ENCODE data around the gene PCDH1. TPM values are rescaled to one million over a fixed set of nuclear protein-coding genes. Genes with fewer than 3 reads are reported as not detected.

The PCDH1 gene
- total RNA-seq, 2 donors from 2014 or later, result 0.25 TPM; not detected in 1

DNA sequence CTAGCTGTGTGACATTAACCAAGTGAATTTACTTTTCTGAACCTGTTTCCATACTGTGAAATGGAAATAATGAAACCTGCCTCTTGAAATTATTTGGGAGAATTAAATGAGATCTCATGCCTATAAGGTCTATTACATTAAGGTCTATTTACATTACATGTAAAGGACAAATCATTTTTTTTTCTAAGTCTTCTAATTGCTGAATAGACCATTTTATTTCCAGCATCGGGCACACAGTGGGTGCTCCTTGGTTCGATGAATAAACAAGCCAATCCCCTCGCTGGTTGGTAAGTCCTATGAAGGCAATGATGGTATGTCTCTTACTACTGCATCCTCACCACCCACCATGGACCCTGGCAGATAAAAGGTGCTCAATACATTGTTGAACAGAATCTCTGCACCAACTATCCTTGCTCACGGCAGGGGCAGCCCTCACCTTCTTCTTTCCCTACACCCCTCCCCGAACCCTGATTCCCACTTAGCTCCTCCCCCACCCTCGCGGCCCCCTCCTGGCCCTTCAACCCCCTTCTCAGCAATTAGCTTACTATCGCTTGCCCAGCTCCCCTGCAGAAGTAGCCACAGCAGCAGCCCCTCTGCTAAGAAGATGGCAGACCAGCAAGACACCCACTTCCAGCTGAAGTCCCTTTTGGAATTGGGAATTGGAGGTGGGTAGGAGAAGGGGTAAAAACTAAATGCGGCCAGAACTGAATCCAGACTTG is 3.0 kb downstream of the PCDH1 start:
- DNase-seq (no peak), ATAC-seq (replicated peaks in 1 of 2) (no peak)
- Mint-ChIP-seq H3K4me1 (ENCODE audit: low read depth) (peaks cover 28% of the 10 kb centered on the region), H3K9me3 (no peaks in the 10 kb centered on the region), H3K27me3 (ENCODE audit: low read depth) (peaks cover 83% of the 10 kb centered on the region), H3K27ac (no peak overlapping the region), H3K36me3 (ENCODE audit: insufficient read depth in 2 of 2) (peaks cover 0 to 2% of the 10 kb centered on the region in 2 donors), H3K4me3 (peak overlapping the region in 1 of 2 donors; percentile 21)

GRCh38 chr5:141874262-141874964 is 3.8 kb downstream of the PCDH1 start:
- no peak overlapping the region for H3K4me3 Mint-ChIP-seq
- no peak for DNase-seq
- H3K27me3 Mint-ChIP-seq (ENCODE audit: low read depth), result peaks cover 82% of the 10 kb centered on the region
- H3K4me1 Mint-ChIP-seq (ENCODE audit: low read depth), result peaks cover 24% of the 10 kb centered on the region
- peaks cover 0 to 2% of the 10 kb centered on the region in 2 donors for H3K36me3 Mint-ChIP-seq (ENCODE audit: insufficient read depth in 2 of 2)
- ATAC-seq (replicated peaks in 1 of 2), result no peak
- H3K27ac Mint-ChIP-seq, result no peak overlapping the region
- H3K9me3 Mint-ChIP-seq, result no peaks in the 10 kb centered on the region

DNA sequence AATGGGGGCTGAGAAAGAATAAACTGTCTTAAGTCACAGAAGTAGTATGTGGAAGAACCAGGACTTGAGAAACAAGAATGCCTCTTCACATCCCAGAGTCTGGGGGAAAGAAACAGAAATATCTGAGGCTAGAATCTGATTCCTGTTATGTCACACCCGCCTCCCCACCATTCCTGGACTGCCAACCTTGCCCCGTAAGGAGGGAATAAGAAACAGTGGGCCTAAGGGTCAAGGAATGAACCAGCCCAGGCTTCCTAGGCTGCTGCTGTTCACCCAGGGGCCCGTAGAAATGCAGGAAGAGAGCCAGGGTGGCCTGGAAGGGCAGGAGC is 4.3 kb downstream of the PCDH1 start:
- peaks cover 78% of the 10 kb centered on the region for H3K27me3 Mint-ChIP-seq (ENCODE audit: low read depth)
- H3K4me3 Mint-ChIP-seq, result no peak overlapping the region
- ATAC-seq (replicated peaks in 1 of 2), result no peak
- no peaks in the 10 kb centered on the region for H3K36me3 Mint-ChIP-seq (ENCODE audit: insufficient read depth in 2 of 2)
- no peak overlapping the region for H3K27ac Mint-ChIP-seq
- DNase-seq, result no peak
- no peaks in the 10 kb centered on the region for H3K9me3 Mint-ChIP-seq
- H3K4me1 Mint-ChIP-seq (ENCODE audit: low read depth), result peaks cover 19% of the 10 kb centered on the region

DNA sequence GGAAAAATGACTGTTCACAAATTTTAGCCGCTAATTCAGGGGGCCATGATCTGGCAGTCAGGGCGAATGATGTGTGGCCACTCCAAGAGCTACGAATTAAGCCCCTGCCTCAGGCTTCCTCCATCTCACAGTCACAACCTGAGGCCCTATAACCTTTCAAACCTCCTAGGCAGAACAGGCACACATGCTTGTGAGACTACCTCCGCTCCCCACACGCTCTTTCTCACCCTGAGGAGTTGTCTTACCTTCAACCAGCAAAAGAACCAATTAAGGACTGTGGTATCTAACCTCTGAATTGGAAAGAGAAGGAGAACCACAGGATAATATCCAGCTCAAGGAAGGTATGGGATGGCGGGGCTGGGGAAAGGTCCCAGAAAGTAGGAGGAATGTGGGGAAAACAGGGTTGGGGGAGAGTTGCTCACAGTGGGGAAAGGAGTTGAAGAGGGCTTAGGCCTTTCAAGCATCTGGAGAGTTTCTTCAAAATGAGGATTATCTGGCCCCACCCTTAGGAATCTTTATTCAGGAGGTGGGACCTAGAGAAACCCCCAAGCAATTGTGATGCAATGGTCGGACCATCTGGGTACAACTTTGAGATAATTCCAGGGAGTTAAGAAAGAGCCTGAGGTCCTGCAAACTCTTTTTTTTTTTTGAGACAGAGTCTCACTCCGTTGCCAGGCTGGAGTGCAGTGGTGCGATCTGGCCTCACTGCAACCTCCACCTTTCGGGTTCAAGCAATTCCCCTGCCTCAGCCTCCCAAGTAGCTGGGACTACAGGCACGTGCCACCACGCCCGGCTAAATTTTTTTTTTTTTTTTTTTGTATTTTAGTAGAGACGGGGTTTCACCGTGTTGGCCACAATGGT is 5.5 kb downstream of the PCDH1 start:
- ATAC-seq (replicated peaks in 1 of 2) (no peak), DNase-seq (no peak)
- Mint-ChIP-seq H3K27ac (no peak overlapping the region), H3K36me3 (ENCODE audit: insufficient read depth in 2 of 2) (no peaks in the 10 kb centered on the region), H3K4me1 (ENCODE audit: low read depth) (peaks cover 13% of the 10 kb centered on the region), H3K27me3 (ENCODE audit: low read depth) (peaks cover 70% of the 10 kb centered on the region), H3K4me3 (no peak overlapping the region), H3K9me3 (no peaks in the 10 kb centered on the region)

GRCh38 chr5:141871870-141872269 is 6.3 kb downstream of the PCDH1 start:
- no peaks in the 10 kb centered on the region for H3K9me3 Mint-ChIP-seq
- H3K27me3 Mint-ChIP-seq (ENCODE audit: low read depth), result peaks cover 61% of the 10 kb centered on the region

GRCh38 chr5:141870871-141871270 is 7.3 kb downstream of the PCDH1 start:
- H3K4me1 Mint-ChIP-seq (ENCODE audit: low read depth), result no peaks in the 10 kb centered on the region
- H3K27me3 Mint-ChIP-seq (ENCODE audit: low read depth), result peaks cover 57% of the 10 kb centered on the region
- DNase-seq (no peak), ATAC-seq (replicated peaks in 1 of 2) (no peak)
- H3K4me3 Mint-ChIP-seq, result no peak overlapping the region
- no peak overlapping the region for H3K27ac Mint-ChIP-seq
- H3K36me3 Mint-ChIP-seq (ENCODE audit: insufficient read depth in 2 of 2), result no peaks in the 10 kb centered on the region
- no peaks in the 10 kb centered on the region for H3K9me3 Mint-ChIP-seq

More at GRCh38 chr5:141871870-141872269, 6.3 kb downstream of the PCDH1 start:
- Mint-ChIP-seq H3K4me3 (no peak overlapping the region), H3K4me1 (ENCODE audit: low read depth) (peaks cover 5% of the 10 kb centered on the region), H3K27ac (no peak overlapping the region), H3K36me3 (ENCODE audit: insufficient read depth in 2 of 2) (no peaks in the 10 kb centered on the region)
- ATAC-seq (replicated peaks in 1 of 2), result no peak
- no peak for DNase-seq

DNA sequence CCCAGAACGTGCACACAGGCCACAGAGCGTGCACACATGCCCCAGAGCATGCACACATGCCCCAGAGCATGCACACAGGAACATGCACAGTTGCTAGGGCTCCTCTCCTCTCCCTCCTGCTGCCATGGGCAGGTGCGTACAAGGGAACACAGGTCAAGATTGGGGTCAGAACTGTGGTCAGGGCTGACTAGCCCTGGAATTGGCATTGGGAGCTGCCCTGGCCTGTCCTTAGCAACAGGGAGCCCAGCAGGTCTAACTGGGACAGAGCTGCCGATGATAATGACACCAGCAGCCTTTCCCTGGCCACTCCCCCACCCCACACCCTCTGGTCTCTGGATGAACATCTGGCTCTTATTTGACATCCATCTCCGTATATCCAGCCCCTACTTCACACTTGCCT is 8.0 kb downstream of the PCDH1 start:
- DNase-seq (no peak), ATAC-seq (replicated peaks in 1 of 2) (no peak)
- H3K36me3 Mint-ChIP-seq (ENCODE audit: insufficient read depth in 2 of 2), result no peaks in the 10 kb centered on the region
- H3K27ac Mint-ChIP-seq, result no peak overlapping the region
- H3K9me3 Mint-ChIP-seq, result no peaks in the 10 kb centered on the region
- no peaks in the 10 kb centered on the region for H3K4me1 Mint-ChIP-seq (ENCODE audit: low read depth)
- H3K27me3 Mint-ChIP-seq (ENCODE audit: low read depth), result peaks cover 51% of the 10 kb centered on the region
- no peak overlapping the region for H3K4me3 Mint-ChIP-seq

DNA sequence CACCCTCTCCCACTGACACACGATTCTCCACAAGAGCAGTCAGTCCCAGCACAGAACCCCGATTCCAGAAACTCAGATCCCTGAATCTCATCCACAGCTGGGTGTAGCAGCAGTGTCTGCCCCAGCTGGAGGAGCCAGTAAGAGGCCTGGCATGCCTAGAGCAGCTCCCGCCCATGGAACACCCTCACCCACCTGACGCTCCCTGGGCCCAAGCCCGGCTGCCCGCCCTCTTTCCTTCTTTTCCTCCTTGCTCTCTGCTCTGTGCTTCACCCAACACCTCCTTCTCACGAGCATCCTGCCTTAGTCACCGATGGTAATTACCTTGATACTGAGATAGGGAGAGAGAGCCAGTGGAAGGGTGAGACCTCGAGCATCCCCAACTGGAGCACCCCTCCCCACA is 8.7 kb downstream of the PCDH1 start:
- H3K4me3 Mint-ChIP-seq, result no peak overlapping the region
- H3K4me1 Mint-ChIP-seq (ENCODE audit: low read depth), result no peaks in the 10 kb centered on the region
- ATAC-seq (replicated peaks in 1 of 2) (no peak), DNase-seq (no peak)
- no peaks in the 10 kb centered on the region for H3K36me3 Mint-ChIP-seq (ENCODE audit: insufficient read depth in 2 of 2)
- no peaks in the 10 kb centered on the region for H3K9me3 Mint-ChIP-seq
- peaks cover 44% of the 10 kb centered on the region for H3K27me3 Mint-ChIP-seq (ENCODE audit: low read depth)
- no peak overlapping the region for H3K27ac Mint-ChIP-seq

- no peaks in the 10 kb centered on the region for H3K36me3 Mint-ChIP-seq (ENCODE audit: insufficient read depth in 2 of 2)
- no peak for DNase-seq
- H3K4me3 Mint-ChIP-seq, result no peak overlapping the region
- H3K27ac Mint-ChIP-seq, result no peak overlapping the region
- H3K4me1 Mint-ChIP-seq (ENCODE audit: low read depth), result no peaks in the 10 kb centered on the region
- peaks cover 39% of the 10 kb centered on the region for H3K27me3 Mint-ChIP-seq (ENCODE audit: low read depth)
- ATAC-seq (replicated peaks in 1 of 2), result no peak
- H3K9me3 Mint-ChIP-seq, result no peaks in the 10 kb centered on the region
Observed at GRCh38 chr5:141869040-141869439, 9.2 kb downstream of the PCDH1 start.

- H3K4me3 Mint-ChIP-seq, result no peak overlapping the region
- H3K9me3 Mint-ChIP-seq, result no peaks in the 10 kb centered on the region
- H3K27ac Mint-ChIP-seq, result no peak overlapping the region
- peaks cover 34% of the 10 kb centered on the region for H3K27me3 Mint-ChIP-seq (ENCODE audit: low read depth)
- ATAC-seq (replicated peaks in 1 of 2) (no peak), DNase-seq (no peak)
- no peaks in the 10 kb centered on the region for H3K4me1 Mint-ChIP-seq (ENCODE audit: low read depth)
- H3K36me3 Mint-ChIP-seq (ENCODE audit: insufficient read depth in 2 of 2), result no peaks in the 10 kb centered on the region
Observed at GRCh38 chr5:141868541-141868940, 9.7 kb downstream of the PCDH1 start.

DNA sequence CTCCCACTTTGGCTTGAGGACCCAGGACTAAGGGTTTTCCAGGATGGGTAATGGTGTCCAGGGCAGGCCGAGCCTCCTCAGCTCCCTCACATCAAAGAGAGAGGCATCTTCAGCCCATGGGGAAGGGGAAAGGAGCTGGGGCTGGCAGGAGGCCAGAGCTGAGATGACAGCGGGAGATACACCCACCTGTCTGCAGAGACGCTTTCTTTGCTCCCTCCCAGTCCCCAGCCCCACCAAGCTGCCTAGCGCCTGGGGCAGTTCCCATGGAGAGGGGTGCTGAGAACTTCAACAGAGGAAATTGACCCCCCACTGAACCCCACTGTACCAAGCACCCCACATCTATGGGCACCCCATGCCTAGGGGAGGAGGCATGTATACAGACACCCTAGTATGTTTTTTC is 10.6 kb downstream of the PCDH1 start:
- ATAC-seq (replicated peaks in 1 of 2) (no peak), DNase-seq (no peak)
- Mint-ChIP-seq H3K36me3 (ENCODE audit: insufficient read depth in 2 of 2) (no peaks in the 10 kb centered on the region), H3K4me1 (ENCODE audit: low read depth) (no peaks in the 10 kb centered on the region), H3K27me3 (ENCODE audit: low read depth) (peaks cover 30% of the 10 kb centered on the region), H3K9me3 (no peaks in the 10 kb centered on the region), H3K27ac (no peak overlapping the region), H3K4me3 (no peak overlapping the region)

DNA sequence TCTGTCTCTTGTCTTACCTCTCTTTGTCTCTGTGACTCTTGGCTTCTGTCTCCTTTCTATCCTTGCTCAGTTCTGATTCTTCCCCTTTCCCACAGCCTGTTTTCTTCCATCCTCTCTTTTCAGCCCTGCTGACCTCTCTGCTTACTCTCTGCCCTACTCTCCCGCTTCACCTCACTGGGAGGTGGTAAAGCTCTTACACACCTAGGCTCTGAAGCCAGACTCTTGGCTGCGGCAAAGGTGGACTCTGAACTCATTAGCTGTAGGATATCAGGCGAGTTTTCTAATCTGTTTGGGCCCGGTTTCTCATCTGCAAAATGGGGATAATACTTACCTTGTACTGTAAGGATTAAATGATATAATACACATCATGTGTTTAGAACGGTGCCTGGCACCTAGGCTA is 11.1 kb downstream of the PCDH1 start:
- no peaks in the 10 kb centered on the region for H3K36me3 Mint-ChIP-seq (ENCODE audit: insufficient read depth in 2 of 2)
- no peaks in the 10 kb centered on the region for H3K9me3 Mint-ChIP-seq
- DNase-seq, result no peak
- no peak for ATAC-seq (replicated peaks in 1 of 2)
- H3K27ac Mint-ChIP-seq, result no peak overlapping the region
- H3K4me1 Mint-ChIP-seq (ENCODE audit: low read depth), result no peaks in the 10 kb centered on the region
- no peak overlapping the region for H3K4me3 Mint-ChIP-seq
- H3K27me3 Mint-ChIP-seq (ENCODE audit: low read depth), result peaks cover 25% of the 10 kb centered on the region

DNA sequence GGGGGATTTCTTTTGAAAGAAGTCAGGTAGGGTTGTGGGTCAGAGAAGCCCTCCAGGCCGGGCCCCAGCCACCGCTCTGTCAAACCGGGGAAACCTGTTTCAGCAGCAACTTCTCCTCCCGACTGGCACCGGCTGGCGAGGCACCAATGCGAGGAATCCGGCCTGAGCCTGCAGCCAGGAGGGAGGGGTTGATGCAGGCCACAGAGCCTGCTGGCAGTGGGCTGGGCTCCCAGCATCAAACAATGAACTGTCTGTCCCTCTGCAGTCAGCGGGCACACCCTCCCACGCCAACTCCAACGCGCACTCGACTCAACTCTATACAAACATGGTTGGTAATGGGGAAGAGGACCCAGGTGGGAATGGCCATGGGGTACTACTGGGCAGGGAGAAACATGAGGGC is 12.1 kb downstream of the PCDH1 start:
- H3K4me3 Mint-ChIP-seq, result no peak overlapping the region
- H3K4me1 Mint-ChIP-seq (ENCODE audit: low read depth), result no peaks in the 10 kb centered on the region
- no peaks in the 10 kb centered on the region for H3K9me3 Mint-ChIP-seq
- no peaks in the 10 kb centered on the region for H3K36me3 Mint-ChIP-seq (ENCODE audit: insufficient read depth in 2 of 2)
- H3K27ac Mint-ChIP-seq, result no peak overlapping the region
- H3K27me3 Mint-ChIP-seq (ENCODE audit: low read depth), result peaks cover 22% of the 10 kb centered on the region
- ATAC-seq (replicated peaks in 1 of 2) (no peak), DNase-seq (no peak)
